ENCODE measurements around the gene TSEN15.
"Not testable (repeated sequence)": the region's sequence is repeated elsewhere in the genome, so short reads cannot be mapped to it uniquely, and the experiment has no call there.

The TSEN15 gene

GRCh38 chr1:184059887-184060286 lies 8.4 kb downstream of the TSEN15 start:
- no peak for FAIRE-seq

GRCh38 chr1:184060316-184060715 lies 8.8 kb downstream of the TSEN15 start:
- peak; percentile 17 for FAIRE-seq

GRCh38 chr1:184061396-184062003 lies 10.0 kb downstream of the TSEN15 start:
- peak; percentile 83 for FAIRE-seq

- FAIRE-seq: no peak
Measured at GRCh38 chr1:184062640-184063286, 11.2 kb downstream of the TSEN15 start.

GRCh38 chr1:184065559-184065958 lies 14.0 kb downstream of the TSEN15 start:
- FAIRE-seq: peak; percentile 30

GRCh38 chr1:184068354-184068753 lies 16.8 kb downstream of the TSEN15 start:
- no peak for FAIRE-seq

- no peak for FAIRE-seq
Measured at GRCh38 chr1:184069675-184070074, 18.1 kb downstream of the TSEN15 start.

- no peak for FAIRE-seq
Measured at GRCh38 chr1:184072376-184072775, 20.8 kb downstream of the TSEN15 start.

- no peak for FAIRE-seq
Measured at GRCh38 chr1:184074383-184074782, 22.9 kb downstream of the TSEN15 start.

GRCh38 chr1:184075055-184076029 lies 23.8 kb downstream of the TSEN15 start:
- peak; percentile 74 for FAIRE-seq

GRCh38 chr1:184078564-184079249 lies 27.2 kb downstream of the TSEN15 start:
- no peak for FAIRE-seq

GRCh38 chr1:184080309-184080708 lies 28.8 kb downstream of the TSEN15 start:
- FAIRE-seq: no peak

GRCh38 chr1:184082541-184083415 lies 31.2 kb downstream of the TSEN15 start:
- no peak for FAIRE-seq

- no peak for FAIRE-seq
Measured at GRCh38 chr1:184085667-184086066, 34.1 kb downstream of the TSEN15 start.

GRCh38 chr1:184088037-184088436 lies 36.5 kb downstream of the TSEN15 start:
- no peak for FAIRE-seq

GRCh38 chr1:184093071-184093470 lies 41.5 kb downstream of the TSEN15 start:
- FAIRE-seq: no peak

- FAIRE-seq: no peak
Measured at GRCh38 chr1:184096005-184096404, 44.5 kb downstream of the TSEN15 start.

GRCh38 chr1:184096580-184096979 lies 45.0 kb downstream of the TSEN15 start:
- not testable (repeated sequence) for FAIRE-seq

GRCh38 chr1:184101141-184101540 lies 49.6 kb downstream of the TSEN15 start:
- no peak for FAIRE-seq

GRCh38 chr1:184101571-184101970 lies 50.0 kb downstream of the TSEN15 start:
- no peak for FAIRE-seq

- no peak for FAIRE-seq
Measured at GRCh38 chr1:184110272-184111204, 59.0 kb downstream of the TSEN15 start.
